Muscle of arm (tissue), 14 donors: ENCODE data around the gene IFT22. TPM values are rescaled to one million over a fixed set of nuclear protein-coding genes. Genes with fewer than 3 reads are reported as not detected.
"Not testable (repeated sequence)": the region's sequence is repeated elsewhere in the genome, so short reads cannot be mapped to it uniquely, and the experiment has no call there.

Source experiments
- DNase-seq: peaks from one replicate; pipeline ENCODE4 v3.0.0-alpha.2; 2013
- long read RNA-seq, 11 donors: transcript quantifications; one replicate each; lab custom pipeline, GENCODE V29; 2026
- polyA plus RNA-seq, 12 donors: library from polyadenylated mRNA; unstranded; fragments of 120-200 nt; gene quantifications; one replicate each; pipeline ENCODE4 v1.2.1, GENCODE V29; 2013; ENCODE audit not compliant: insufficient read length in 12 of 12

Gene IFT22
- 10 to 100 TPM in 11 of 12 donors, not detected in 1; 14.3 to 30.4 (median 27.8) TPM for polyA plus RNA-seq
- long read RNA-seq, donor 1, transcript IFT22-201 (5 exons, 1,130 nt), result major isoform, 12 of 18 reads
- long read RNA-seq, donor 1, partial matches to known transcripts, result 0 of 18 reads
- long read RNA-seq, donor 1, other reads (novel, unspliced or antisense), result 0 of 18 reads
- long read RNA-seq, donor 2, transcript IFT22-201 (5 exons, 1,130 nt), result major isoform, 12 of 24 reads
- long read RNA-seq, donor 2, transcript IFT22-211 (3 exons, 2,272 nt), result minor isoform, 5 of 24 reads
- long read RNA-seq, donor 2, partial matches to known transcripts, result 0 of 24 reads
- long read RNA-seq, donor 2, other reads (novel, unspliced or antisense), result 0 of 24 reads
- long read RNA-seq, donor 3, partial matches to known transcripts, result 0 of 5 reads
- long read RNA-seq, donor 3, other reads (novel, unspliced or antisense), result 0 of 5 reads
- long read RNA-seq, donor 4, partial matches to known transcripts, result 0 of 3 reads
- long read RNA-seq, donor 4, other reads (novel, unspliced or antisense), result 0 of 3 reads
- long read RNA-seq, donor 5, transcript IFT22-211 (3 exons, 2,272 nt), result major isoform, 6 of 16 reads
- long read RNA-seq, donor 5, transcript IFT22-201 (5 exons, 1,130 nt), result major isoform, 6 of 16 reads
- long read RNA-seq, donor 5, partial matches to known transcripts, result 0 of 16 reads
- long read RNA-seq, donor 5, other reads (novel, unspliced or antisense), result 0 of 16 reads
- long read RNA-seq, donor 6, transcript IFT22-201 (5 exons, 1,130 nt), result major isoform, 7 of 11 reads
- long read RNA-seq, donor 6, partial matches to known transcripts, result 0 of 11 reads
- long read RNA-seq, donor 6, other reads (novel, unspliced or antisense), result 0 of 11 reads
- long read RNA-seq, donor 7, partial matches to known transcripts, result 0 of 7 reads
- long read RNA-seq, donor 7, other reads (novel, unspliced or antisense), result 0 of 7 reads
- long read RNA-seq, donor 8, transcript IFT22-201 (5 exons, 1,130 nt), result major isoform, 9 of 13 reads
- long read RNA-seq, donor 8, partial matches to known transcripts, result 0 of 13 reads
- long read RNA-seq, donor 8, other reads (novel, unspliced or antisense), result 0 of 13 reads
- long read RNA-seq, donor 9, transcript IFT22-201 (5 exons, 1,130 nt), result major isoform, 5 of 7 reads
- long read RNA-seq, donor 9, partial matches to known transcripts, result 0 of 7 reads
- long read RNA-seq, donor 9, other reads (novel, unspliced or antisense), result 0 of 7 reads
- long read RNA-seq, donor 10, transcript IFT22-201 (5 exons, 1,130 nt), result major isoform, 10 of 21 reads
- long read RNA-seq, donor 10, transcript IFT22-209 (4 exons, 917 nt), result minor isoform, 5 of 21 reads
- long read RNA-seq, donor 10, partial matches to known transcripts, result 0 of 21 reads
- long read RNA-seq, donor 10, other reads (novel, unspliced or antisense), result 0 of 21 reads
- long read RNA-seq, donor 11, transcript IFT22-201 (5 exons, 1,130 nt), result major isoform, 13 of 15 reads
- long read RNA-seq, donor 11, partial matches to known transcripts, result 0 of 15 reads
- long read RNA-seq, donor 11, other reads (novel, unspliced or antisense), result 0 of 15 reads

DNA sequence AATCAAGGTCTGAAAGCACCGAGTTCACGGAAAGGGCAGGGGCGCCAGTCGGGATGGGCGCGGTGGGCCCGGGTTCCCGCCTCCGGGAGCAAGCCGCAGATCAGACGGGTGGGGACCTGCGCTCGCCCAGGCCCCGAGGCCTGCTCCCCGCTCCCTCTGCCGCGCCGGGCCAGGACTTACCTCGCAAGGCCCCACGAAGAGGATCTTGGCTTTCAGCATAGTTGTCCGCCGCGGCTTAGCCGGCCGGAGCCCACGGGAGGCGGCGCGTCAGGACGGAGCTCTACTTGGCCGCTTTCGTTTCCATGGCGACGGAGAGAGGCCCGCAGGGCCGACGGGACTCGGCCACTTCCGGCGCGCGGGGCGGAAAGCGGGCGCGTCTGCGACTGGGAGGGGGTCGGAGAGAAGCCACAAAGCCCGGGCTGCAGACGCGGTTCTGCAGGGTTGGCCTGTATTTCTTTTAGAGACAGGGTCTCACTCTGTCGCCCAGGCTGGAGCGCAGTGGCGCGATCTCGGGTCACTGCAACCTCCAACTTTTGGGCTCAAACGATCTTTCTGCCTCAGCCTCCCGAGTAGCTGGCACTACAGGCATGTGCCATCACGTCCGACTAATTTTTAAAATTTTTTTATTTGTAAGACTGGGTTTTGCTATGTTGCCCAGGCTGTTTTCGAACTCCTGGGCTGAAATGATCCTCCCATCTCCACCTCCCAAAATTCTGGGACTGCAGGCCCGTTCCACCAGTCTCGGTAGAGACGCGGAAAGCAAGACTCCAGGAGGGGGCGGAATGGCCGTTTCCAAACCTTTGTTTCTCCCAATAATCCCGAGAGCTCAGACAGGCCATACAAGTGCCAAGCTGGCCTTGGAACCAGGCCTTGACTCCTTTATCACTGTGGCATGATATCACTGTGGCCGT is at the start of gene IFT22:
IFT22 (minus strand) TSS at position 322 of the 911 bp plus-strand sequence; CDS start at position 219, 103 bp downstream.
- DNase-seq, result peak; percentile 95

- no peak for DNase-seq
Measured at GRCh38 chr7:101370836-101371235, 49.2 kb upstream of the IFT22 start.

GRCh38 chr7:101368422-101369165 is 47.0 kb upstream of the IFT22 start:
- no peak for DNase-seq

DNA sequence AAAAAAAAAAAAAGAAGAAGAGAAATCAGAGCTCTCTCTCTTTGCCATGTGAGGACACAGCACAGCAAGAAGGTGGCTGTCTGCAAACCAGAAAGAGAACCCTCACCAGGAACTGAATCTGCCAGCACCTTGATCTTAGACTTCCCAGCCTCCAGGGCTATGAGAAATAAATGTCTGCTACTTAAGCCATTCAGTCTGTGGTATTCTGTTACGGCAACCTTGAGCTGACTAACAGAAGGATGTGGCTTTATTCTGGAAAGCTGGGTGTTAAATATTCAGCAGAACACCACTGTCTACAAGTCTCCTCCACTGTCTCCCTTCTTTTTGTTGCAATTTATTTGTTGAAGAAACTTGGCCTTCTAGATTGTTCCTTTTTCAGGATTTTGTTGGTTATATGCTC is 46.1 kb upstream of the IFT22 start:
- no peak for DNase-seq

- no peak for DNase-seq
Measured at GRCh38 chr7:101365956-101366355, 44.3 kb upstream of the IFT22 start.

DNA sequence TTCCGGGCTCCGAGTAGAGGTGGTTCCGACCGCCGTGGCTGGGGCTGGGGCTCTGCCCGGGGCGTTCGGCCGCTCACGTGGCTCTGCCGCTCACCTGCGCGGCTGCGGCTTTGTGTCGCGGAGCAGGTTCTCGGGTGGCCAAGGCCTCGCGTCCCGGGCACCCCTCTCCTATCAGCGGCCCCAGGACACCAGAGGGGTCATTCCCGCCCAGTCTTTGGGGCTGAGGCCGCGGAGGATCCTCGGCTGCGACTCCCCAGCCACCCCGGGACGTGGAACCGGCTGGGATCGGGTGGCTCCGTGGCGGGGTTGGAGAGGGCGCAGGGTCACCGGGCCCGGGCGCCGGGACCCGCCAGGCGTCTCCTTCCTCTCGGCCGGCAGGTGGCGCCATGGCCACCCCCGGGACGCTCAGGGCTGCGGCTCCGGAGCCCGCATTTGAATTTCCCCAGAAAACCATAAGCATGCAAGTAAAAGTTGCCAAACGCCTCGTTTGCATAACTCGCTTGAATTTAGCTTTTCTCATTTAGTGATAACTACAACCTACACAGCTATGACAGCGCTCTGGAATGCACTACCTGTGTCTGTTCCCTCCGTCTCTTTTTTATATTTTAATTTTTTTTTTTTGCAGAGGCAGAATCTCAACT is 42.2 kb upstream of the IFT22 start:
- DNase-seq, result peak; percentile 59

DNA sequence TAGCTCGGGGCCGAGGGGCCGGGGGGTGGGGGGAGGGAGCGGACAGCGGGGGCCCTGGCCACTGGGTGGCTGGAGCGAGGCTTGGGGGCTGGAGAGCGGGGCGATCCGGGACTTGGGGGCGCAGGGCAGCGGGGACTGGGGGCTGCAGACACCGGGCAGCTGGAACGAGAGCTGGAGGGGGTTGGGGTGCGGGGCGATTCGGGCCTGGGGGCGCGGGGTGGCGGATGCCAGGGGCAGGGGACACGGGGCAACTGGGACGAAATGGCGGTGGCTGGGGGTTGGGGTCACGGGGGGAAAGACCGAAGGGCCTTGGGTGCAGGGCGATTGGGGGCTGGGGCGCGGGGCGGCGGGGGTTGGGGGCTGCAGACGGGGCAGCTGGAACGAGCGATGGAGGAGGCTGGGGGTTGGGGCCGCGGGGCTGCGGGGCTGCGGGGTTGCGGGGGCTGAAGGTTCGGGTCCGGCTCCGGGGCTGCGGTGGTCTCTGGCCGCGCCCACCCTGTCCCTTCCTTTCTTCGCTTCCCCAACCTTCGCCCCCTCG is 41.7 kb upstream of the IFT22 start:
- no peak for DNase-seq

- no peak for DNase-seq
Measured at GRCh38 chr7:101362334-101363195, 41.0 kb upstream of the IFT22 start, which contains the start of gene COL26A1. Gene COL26A1, plus strand, starts transcription at chr7:101362875. Its CDS starts 158 bp downstream, at chr7:101363033.

- DNase-seq, result no peak
Measured at GRCh38 chr7:101357433-101357832, 35.8 kb upstream of the IFT22 start.

DNA sequence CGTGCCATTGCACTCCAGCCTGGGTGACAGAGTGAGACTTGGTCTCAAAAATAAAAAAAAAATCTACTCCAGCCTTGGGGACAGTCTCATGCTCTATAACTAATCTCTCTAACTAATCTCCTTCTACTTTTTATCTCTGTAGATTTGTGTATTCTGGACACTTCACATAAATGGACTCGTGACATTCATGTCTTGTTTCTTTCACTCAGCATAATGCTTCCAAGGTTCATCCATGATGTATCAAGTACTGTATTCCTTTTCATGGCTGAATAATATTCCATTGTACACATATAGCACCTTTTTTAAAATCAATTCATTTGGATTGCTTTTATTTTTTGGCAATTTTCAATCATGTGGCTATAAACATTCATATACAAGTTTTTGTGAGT is 31.3 kb upstream of the IFT22 start:
- no peak for DNase-seq

GRCh38 chr7:101349300-101349699 is 27.7 kb upstream of the IFT22 start:
- DNase-seq, result not testable (repeated sequence)

- not testable (repeated sequence) for DNase-seq
Measured at GRCh38 chr7:101348456-101349067, 26.9 kb upstream of the IFT22 start.

- no peak for DNase-seq
Measured at GRCh38 chr7:101347477-101347876, 25.9 kb upstream of the IFT22 start.

GRCh38 chr7:101342892-101343291 is 21.3 kb upstream of the IFT22 start:
- no peak for DNase-seq

DNA sequence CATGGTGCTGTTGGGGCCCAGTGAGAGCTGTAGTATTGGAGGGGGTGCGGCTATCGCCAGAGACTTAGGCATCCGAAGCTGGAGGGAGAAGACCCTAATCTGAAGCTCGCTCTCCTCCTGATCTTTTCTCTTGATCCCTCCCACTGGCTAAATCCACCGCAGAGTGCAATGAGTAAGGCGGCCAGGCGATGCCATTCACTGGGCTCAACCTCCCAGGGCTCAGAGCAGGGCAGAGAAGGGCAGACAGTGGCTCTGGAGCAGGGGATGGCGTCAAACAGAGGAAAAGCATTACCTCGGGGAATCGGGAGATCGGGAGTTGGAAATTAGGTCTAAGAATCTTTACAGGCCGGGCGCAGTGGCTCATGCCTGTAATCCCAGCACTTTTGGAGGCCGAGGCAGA is 18.8 kb upstream of the IFT22 start:
- no peak for DNase-seq

GRCh38 chr7:101333912-101334311 is 12.3 kb upstream of the IFT22 start:
- no peak for DNase-seq

DNA sequence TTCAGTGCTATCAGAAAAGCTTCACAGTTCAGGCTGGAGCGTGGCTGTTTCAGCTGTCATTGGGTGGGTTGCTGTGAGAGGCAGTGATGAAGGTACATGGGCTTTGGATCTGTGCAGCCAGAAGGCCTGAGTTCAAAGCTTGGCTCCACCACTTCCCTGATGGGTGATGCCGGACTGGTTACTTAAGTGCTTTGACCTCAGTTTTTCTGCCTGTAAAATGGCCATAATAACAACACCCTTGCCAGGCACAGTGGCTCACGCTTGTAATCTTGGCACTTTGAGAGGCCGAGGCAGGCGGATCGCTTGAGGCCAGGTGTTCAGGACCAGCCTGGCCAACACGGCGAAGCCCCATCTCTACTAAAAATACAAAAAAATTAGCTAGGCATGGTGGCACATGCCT is 10.4 kb upstream of the IFT22 start:
- DNase-seq, result no peak
